ENCODE results near the gene UPK3BL2. TPM values are rescaled to one million over a fixed set of nuclear protein-coding genes. Genes with fewer than 3 reads are reported as not detected.
"Not testable (repeated sequence)": the region's sequence is repeated elsewhere in the genome, so short reads cannot be mapped to it uniquely, and the experiment has no call there.

The UPK3BL2 gene
- 100 to 1,000 TPM; 115 to 122 TPM for total RNA-seq
- 22.5 TPM for polyA plus RNA-seq (2013, experiment 1 of 2)
- 42.7 TPM for polyA plus RNA-seq (2013, experiment 2 of 2)
- total RNA-seq = 0 reads per million in 172 experiments

GRCh38 chr7:102543596-102543995 is at the start of gene UPK3BL2:
TSS of gene UPK3BL2 (minus strand) at chr7:102543696. CDS start at chr7:102543636, 60 bp downstream.
- H3K4me1 ChIP-seq (ENCODE audit: insufficient read depth, low read length); H3K4me3 ChIP-seq (ENCODE audit: low read length); H3K27me3 ChIP-seq (ENCODE audit: control insufficient read depth in 1 of 2, insufficient read depth in 2 of 2, low read length in 2 of 2); ATAC-seq (ENCODE audit: poor library complexity); POLR2A ChIA-PET; H3K27ac Mint-ChIP-seq; H3K27ac ChIP-seq (ENCODE audit: low read depth in 1 of 2, low read length in 2 of 2); H3K36me3 ChIP-seq (ENCODE audit: insufficient read depth, low read length); H3K36me3 Mint-ChIP-seq (ENCODE audit: low read depth); H3K9me3 Mint-ChIP-seq; H3K4me1 Mint-ChIP-seq (ENCODE audit: low read depth); H3K9me3 ChIP-seq (ENCODE audit: control insufficient read depth in 1 of 2, insufficient read depth in 1 of 2, low read length in 2 of 2); DNase-seq; H3K27me3 Mint-ChIP-seq; CTCF ChIA-PET; H3K4me3 Mint-ChIP-seq; intact Hi-C loops (cut with DNase I, micrococcal nuclease): not testable (repeated sequence)

- H3K27ac Mint-ChIP-seq; H3K4me3 Mint-ChIP-seq; H3K4me1 Mint-ChIP-seq (ENCODE audit: low read depth); H3K36me3 ChIP-seq (ENCODE audit: insufficient read depth, low read length); H3K27me3 ChIP-seq (ENCODE audit: control insufficient read depth in 1 of 2, insufficient read depth in 2 of 2, low read length in 2 of 2); H3K9me3 ChIP-seq (ENCODE audit: control insufficient read depth in 1 of 2, insufficient read depth in 1 of 2, low read length in 2 of 2); H3K4me3 ChIP-seq (ENCODE audit: low read length); intact Hi-C loops (cut with DNase I, micrococcal nuclease); H3K4me1 ChIP-seq (ENCODE audit: insufficient read depth, low read length); POLR2A ChIA-PET; H3K36me3 Mint-ChIP-seq (ENCODE audit: low read depth); H3K9me3 Mint-ChIP-seq; CTCF ChIA-PET; H3K27me3 Mint-ChIP-seq; H3K27ac ChIP-seq (ENCODE audit: low read depth in 1 of 2, low read length in 2 of 2): not testable (repeated sequence)
- DNase-seq (peak in 8 of 14 experiments; percentile 12 to 81 (median 40)), ATAC-seq (ENCODE audit: poor library complexity) (peak; percentile 61)
Observed at GRCh38 chr7:102592477-102593019, 49.1 kb upstream of the UPK3BL2 start.

GRCh38 chr7:102589857-102590256 is 46.4 kb upstream of the UPK3BL2 start:
- H3K36me3 ChIP-seq (ENCODE audit: insufficient read depth, low read length); H3K9me3 Mint-ChIP-seq; H3K4me3 Mint-ChIP-seq; H3K27ac Mint-ChIP-seq; intact Hi-C loops (cut with DNase I, micrococcal nuclease); H3K9me3 ChIP-seq (ENCODE audit: control insufficient read depth in 1 of 2, insufficient read depth in 1 of 2, low read length in 2 of 2); CTCF ChIA-PET; POLR2A ChIA-PET; H3K36me3 Mint-ChIP-seq (ENCODE audit: low read depth); H3K27ac ChIP-seq (ENCODE audit: low read depth in 1 of 2, low read length in 2 of 2); DNase-seq; H3K4me1 Mint-ChIP-seq (ENCODE audit: low read depth); H3K4me1 ChIP-seq (ENCODE audit: insufficient read depth, low read length); H3K4me3 ChIP-seq (ENCODE audit: low read length); H3K27me3 Mint-ChIP-seq; H3K27me3 ChIP-seq (ENCODE audit: control insufficient read depth in 1 of 2, insufficient read depth in 2 of 2, low read length in 2 of 2): not testable (repeated sequence)
- ATAC-seq (ENCODE audit: poor library complexity) = peak; percentile 52

- POLR2A ChIA-PET, CTCF ChIA-PET, H3K4me3 Mint-ChIP-seq: not testable (repeated sequence)
Observed at GRCh38 chr7:102583495-102583894, 40.0 kb upstream of the UPK3BL2 start.

GRCh38 chr7:102581722-102582121 is 38.2 kb upstream of the UPK3BL2 start:
- H3K4me1 ChIP-seq (ENCODE audit: insufficient read depth, low read length); H3K4me3 ChIP-seq (ENCODE audit: low read length); H3K4me1 Mint-ChIP-seq (ENCODE audit: low read depth); H3K27ac ChIP-seq (ENCODE audit: low read depth in 1 of 2, low read length in 2 of 2); CTCF ChIA-PET; H3K27ac Mint-ChIP-seq; H3K27me3 Mint-ChIP-seq; ATAC-seq (ENCODE audit: poor library complexity); H3K27me3 ChIP-seq (ENCODE audit: control insufficient read depth in 1 of 2, insufficient read depth in 2 of 2, low read length in 2 of 2); H3K36me3 ChIP-seq (ENCODE audit: insufficient read depth, low read length); H3K9me3 Mint-ChIP-seq; DNase-seq; H3K9me3 ChIP-seq (ENCODE audit: control insufficient read depth in 1 of 2, insufficient read depth in 1 of 2, low read length in 2 of 2); H3K4me3 Mint-ChIP-seq; H3K36me3 Mint-ChIP-seq (ENCODE audit: low read depth); intact Hi-C loops (cut with DNase I, micrococcal nuclease); POLR2A ChIA-PET: not testable (repeated sequence)

More at GRCh38 chr7:102583495-102583894, 40.0 kb upstream of the UPK3BL2 start:
- H3K9me3 Mint-ChIP-seq; intact Hi-C loops (cut with DNase I, micrococcal nuclease); H3K4me3 ChIP-seq (ENCODE audit: low read length); H3K27ac ChIP-seq (ENCODE audit: low read depth in 1 of 2, low read length in 2 of 2); ATAC-seq (ENCODE audit: poor library complexity); H3K9me3 ChIP-seq (ENCODE audit: control insufficient read depth in 1 of 2, insufficient read depth in 1 of 2, low read length in 2 of 2); DNase-seq; H3K4me1 ChIP-seq (ENCODE audit: insufficient read depth, low read length); H3K4me1 Mint-ChIP-seq (ENCODE audit: low read depth); H3K27ac Mint-ChIP-seq; H3K36me3 ChIP-seq (ENCODE audit: insufficient read depth, low read length); H3K27me3 Mint-ChIP-seq; H3K36me3 Mint-ChIP-seq (ENCODE audit: low read depth); H3K27me3 ChIP-seq (ENCODE audit: control insufficient read depth in 1 of 2, insufficient read depth in 2 of 2, low read length in 2 of 2): not testable (repeated sequence)

- H3K36me3 ChIP-seq (ENCODE audit: insufficient read depth, low read length); intact Hi-C loops (cut with DNase I, micrococcal nuclease); POLR2A ChIA-PET; CTCF ChIA-PET; H3K4me3 Mint-ChIP-seq; H3K9me3 ChIP-seq (ENCODE audit: control insufficient read depth in 1 of 2, insufficient read depth in 1 of 2, low read length in 2 of 2); H3K27ac ChIP-seq (ENCODE audit: low read depth in 1 of 2, low read length in 2 of 2); H3K4me1 ChIP-seq (ENCODE audit: insufficient read depth, low read length); H3K4me3 ChIP-seq (ENCODE audit: low read length); DNase-seq; H3K36me3 Mint-ChIP-seq (ENCODE audit: low read depth); H3K27me3 Mint-ChIP-seq; H3K27me3 ChIP-seq (ENCODE audit: control insufficient read depth in 1 of 2, insufficient read depth in 2 of 2, low read length in 2 of 2); H3K4me1 Mint-ChIP-seq (ENCODE audit: low read depth); H3K9me3 Mint-ChIP-seq; H3K27ac Mint-ChIP-seq: not testable (repeated sequence)
- peak; percentile 12 for ATAC-seq (ENCODE audit: poor library complexity)
Observed at GRCh38 chr7:102578486-102578885, 35.0 kb upstream of the UPK3BL2 start.

GRCh38 chr7:102577315-102578240 is 34.1 kb upstream of the UPK3BL2 start:
- CTCF ChIA-PET; H3K4me1 ChIP-seq (ENCODE audit: insufficient read depth, low read length); intact Hi-C loops (cut with DNase I, micrococcal nuclease); H3K4me3 ChIP-seq (ENCODE audit: low read length); H3K4me3 Mint-ChIP-seq; H3K27ac ChIP-seq (ENCODE audit: low read depth in 1 of 2, low read length in 2 of 2); H3K27ac Mint-ChIP-seq; H3K36me3 ChIP-seq (ENCODE audit: insufficient read depth, low read length); H3K9me3 ChIP-seq (ENCODE audit: control insufficient read depth in 1 of 2, insufficient read depth in 1 of 2, low read length in 2 of 2); H3K36me3 Mint-ChIP-seq (ENCODE audit: low read depth); H3K4me1 Mint-ChIP-seq (ENCODE audit: low read depth); POLR2A ChIA-PET; H3K27me3 ChIP-seq (ENCODE audit: control insufficient read depth in 1 of 2, insufficient read depth in 2 of 2, low read length in 2 of 2); DNase-seq; H3K27me3 Mint-ChIP-seq; H3K9me3 Mint-ChIP-seq; ATAC-seq (ENCODE audit: poor library complexity): not testable (repeated sequence)
